ENCODE measurements around the gene PTPN9. TPM values are rescaled to one million over a fixed set of nuclear protein-coding genes. Genes with fewer than 3 reads are reported as not detected.
"Not testable (repeated sequence)": the region's sequence is repeated elsewhere in the genome, so short reads cannot be mapped to it uniquely, and the experiment has no call there.

PTPN9 gene
- total RNA-seq, 1 experiment from 2014 or later, result 20.8 TPM

DNA sequence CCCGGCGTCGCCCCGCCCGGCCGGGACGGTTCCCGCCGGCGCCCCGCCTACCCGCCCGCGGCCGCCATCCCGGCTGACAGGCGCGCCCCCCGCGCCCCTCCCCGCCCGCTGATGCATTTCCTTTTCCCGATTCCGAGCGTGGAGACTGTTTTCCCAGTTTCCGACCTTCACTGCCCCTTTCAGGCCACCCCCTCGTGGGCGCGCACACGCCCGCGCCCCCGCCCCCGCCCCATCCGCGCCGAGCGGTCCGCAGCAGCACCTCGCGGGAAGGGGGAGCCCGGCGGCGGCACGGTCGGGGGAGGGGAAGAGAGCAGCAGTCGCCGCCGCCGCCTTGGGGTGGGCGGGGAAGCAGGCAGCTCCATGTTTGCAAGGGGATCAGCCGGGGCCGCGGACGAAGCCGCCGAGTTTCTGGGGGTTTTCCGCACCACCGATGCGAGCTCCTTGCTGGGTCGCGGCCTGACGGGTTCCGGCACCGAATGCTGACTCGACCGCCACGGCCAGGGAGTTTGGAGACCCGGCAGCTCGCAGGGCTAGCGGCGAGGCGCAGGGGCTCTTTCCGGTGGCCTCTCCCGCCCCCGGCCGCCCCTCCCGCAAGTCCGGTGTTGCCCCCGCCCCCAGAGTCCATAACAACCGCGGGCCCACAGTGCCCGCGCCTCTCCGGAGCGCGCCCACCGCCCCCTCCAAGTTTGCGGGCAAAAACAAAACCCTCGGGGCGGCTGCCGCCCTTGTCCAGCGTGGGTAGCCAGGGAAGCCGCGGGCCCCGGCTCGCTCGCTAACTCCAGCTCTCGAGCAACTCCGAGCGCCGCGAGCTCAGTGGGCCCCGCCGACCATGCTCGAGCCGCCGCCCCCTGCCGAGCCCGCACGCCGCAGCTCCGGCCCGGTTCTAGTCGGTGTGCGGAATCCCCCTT, 124.4 kb downstream of the PTPN9 start:
- no peak for DNase-seq (ENCODE audit: low read depth)

DNA sequence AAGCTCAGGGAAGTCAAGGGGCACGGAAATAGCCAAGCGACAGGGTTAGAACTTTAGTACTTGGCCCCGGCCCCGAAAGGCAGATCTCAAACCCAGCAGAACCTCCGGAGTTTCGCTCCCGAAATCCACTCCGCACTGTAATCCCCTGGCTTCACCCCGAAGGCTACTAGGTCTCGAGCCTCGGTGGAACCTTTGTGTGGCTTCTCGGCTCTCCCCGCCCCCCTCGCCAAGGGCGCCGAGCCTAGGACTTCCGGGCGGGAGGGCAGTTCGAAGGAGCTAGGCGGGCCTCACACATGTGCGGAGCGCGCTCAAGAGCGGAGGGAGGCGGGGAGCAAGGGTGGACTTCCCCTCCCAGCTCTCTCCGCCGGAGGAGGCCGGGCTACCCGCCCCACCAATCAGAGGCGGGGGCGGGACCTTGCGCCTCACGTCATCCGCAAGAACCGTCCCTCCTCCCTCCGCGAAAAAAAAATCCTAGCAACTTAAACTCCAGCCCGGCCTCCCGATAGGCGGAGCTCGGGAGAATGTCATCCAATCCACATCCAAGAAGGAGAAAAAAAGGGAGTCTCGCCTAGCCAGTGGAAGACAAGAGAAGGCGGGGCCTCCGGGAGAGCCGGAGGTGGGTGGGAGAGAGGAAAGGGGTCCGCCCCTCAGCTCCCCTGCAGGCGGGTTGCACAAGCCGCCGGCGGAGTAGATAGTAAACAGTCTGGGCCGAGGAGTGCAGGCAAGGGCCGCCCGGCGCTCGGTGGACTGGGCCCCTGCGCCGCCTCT, 125.2 kb downstream of the PTPN9 start:
- peak; percentile 99 for DNase-seq (ENCODE audit: low read depth)

DNA sequence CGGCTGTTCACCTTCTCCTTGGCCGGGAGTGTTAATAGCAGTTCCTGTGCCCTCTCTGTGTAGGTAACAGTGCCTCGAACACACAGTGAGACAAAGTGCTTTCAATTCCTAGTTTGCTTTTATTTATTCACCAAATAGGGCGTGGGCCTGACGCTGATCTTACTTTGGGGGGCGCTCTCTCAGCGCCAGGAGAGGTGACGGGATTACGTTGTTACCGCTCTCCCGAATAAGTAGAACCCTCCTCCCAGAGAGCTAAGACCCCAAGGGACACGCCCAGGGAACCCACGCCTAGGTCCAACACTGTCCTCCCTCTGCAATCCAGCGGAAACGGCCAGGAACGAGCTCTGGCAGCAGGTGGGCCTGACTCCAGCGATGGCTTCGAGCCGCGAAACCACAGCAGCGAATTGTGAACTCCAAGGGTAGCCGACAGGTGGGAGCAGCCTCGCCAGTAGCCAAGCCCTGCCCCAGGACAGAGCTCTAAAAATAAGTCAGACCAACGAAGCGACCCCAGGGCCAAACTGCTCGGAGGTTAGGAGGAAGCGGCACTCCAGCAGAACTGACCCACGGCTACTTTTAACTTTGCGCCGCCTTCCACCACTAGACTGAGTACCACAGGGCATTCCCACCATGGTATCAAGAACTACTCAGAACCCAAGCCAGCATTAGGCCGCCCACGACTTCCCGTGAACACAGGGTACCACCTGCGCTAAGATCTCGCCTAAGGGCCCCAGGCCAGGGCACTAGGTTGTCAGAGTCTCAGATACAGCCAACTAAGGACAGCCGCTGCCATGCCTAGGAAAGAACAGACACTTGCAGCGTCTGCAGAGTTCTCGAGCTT, 126.0 kb downstream of the PTPN9 start:
- peak; percentile 64 for DNase-seq (ENCODE audit: low read depth)

DNA sequence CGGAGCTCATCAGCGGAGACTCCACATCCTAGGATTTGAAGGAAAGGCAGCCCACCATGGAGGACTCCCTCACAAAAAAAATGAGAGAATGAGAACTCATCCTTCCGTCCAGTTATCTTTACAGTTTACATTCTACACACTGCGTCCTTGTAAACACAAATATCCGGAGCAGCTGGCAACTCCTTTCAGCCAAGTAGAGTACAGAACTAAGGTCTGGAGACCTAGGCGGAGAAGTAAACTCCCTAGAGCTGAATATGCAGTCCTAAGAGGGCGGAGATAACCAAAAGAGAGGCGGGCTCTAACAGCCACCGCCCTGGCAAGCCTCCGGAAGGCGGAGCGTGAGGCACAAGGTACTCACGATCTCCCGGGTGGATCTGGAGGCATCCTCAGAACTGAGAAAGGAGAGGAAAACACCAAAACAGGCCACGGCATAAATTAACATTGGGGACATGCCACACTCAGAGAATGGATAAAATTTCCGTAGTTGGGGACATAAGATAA, 126.7 kb downstream of the PTPN9 start:
- DNase-seq (ENCODE audit: low read depth), result peak; percentile 84

DNA sequence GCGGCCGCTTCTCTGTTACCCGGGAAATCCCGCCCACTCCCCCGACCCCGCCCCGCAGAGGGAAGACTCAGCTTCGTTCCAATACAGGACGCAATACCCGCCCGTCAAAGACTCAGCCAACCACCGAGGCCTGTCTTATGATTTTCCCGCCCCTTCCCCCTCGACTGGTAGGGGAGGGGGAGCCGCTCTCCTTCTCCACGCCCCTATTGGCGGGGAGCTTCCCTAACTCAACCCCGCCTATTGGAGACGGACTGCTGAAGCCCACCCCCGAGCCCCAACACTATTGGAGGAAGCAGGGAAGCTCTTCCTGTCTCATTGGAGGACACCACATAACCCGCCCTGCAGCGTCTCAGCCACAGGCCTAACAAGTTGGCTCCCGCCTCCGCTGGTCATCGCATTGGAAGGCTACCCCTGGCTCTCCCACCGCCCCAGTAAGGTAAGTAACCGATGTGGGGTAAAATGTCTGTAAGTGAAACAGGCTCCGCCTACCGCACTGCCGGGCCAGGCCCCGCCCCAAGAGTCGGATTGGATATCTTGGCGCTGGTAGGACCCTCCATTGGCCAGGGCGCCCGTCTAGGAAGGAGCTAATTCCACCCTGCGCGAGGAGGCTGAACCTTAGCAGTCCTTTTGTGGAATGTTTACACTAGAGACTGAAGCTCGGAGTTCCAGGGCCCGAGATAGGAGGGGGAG, 127.3 kb downstream of the PTPN9 start, which contains the start of gene SIN3A:
SIN3A (minus strand) TSS at position 17 of the 690 bp plus-strand sequence. CDS start 21,315 bp downstream, outside the sequence.
- peak; percentile 99 for DNase-seq (ENCODE audit: low read depth)

DNA sequence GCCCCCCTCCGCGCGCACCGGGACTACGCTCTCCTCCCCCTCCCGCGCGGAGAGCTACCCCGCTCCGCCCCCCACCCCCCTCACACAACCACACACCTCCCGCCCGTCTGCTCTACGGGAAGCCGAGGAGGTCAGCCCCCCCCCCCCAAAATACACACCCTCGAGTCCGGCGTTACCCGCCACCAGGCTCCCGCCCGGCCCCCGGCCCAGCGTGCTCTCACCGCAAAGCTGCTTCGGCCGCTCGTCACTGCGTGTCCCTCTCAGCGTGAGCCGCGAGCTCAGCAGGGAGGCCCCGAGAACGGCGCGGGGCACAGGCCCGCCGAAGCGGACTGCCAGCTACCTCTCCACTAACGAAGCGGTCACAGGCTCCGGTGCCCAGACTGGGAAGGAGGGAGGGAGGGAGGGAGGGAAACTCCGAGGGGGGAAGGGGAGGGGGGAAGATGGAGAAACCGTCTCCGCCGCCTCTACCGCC, 127.9 kb downstream of the PTPN9 start:
- no peak for DNase-seq (ENCODE audit: low read depth)

DNA sequence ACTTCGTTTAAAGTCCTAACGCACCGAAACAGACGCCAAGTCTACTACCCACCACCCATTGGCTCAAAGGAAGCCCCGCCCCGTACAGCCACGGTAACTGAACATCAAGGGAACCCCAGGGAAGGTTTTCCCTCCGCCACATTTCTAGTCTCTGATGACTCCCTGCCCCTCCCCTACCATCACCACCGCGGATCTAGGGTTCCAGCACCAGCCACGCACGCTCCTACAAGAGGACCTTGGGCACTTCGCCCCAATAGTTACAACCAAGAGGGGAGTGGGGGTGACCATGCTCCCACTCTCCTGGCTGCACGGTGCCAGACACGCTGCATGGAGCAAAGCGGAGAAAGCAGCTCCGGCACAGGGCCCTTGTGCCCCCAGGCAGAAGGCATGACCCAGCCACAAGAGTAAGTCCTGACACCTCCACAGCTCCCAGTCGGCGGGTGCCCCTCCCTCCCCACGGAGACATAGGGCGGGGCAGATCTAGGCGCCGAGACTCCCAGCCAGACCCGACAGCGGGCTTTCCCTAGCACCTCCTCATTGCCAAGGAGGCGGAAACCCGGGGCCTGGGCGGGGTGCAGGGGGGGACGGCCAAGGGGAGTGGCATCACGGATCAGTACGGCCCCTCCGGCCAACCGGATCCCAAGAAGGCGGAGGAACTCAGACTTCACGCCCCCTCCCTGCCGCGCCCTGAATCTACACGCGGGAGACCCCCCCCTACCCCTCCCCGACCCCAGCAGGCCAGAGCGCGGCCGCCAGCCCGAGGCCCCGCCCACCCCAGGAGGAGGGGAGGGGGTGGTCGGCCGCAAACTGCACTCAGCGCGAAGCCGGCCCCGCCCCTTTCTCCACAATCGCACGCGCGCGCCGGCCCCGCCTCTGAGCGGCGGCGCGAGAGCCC, 128.6 kb downstream of the PTPN9 start:
- DNase-seq (ENCODE audit: low read depth), result peak; percentile 97

DNA sequence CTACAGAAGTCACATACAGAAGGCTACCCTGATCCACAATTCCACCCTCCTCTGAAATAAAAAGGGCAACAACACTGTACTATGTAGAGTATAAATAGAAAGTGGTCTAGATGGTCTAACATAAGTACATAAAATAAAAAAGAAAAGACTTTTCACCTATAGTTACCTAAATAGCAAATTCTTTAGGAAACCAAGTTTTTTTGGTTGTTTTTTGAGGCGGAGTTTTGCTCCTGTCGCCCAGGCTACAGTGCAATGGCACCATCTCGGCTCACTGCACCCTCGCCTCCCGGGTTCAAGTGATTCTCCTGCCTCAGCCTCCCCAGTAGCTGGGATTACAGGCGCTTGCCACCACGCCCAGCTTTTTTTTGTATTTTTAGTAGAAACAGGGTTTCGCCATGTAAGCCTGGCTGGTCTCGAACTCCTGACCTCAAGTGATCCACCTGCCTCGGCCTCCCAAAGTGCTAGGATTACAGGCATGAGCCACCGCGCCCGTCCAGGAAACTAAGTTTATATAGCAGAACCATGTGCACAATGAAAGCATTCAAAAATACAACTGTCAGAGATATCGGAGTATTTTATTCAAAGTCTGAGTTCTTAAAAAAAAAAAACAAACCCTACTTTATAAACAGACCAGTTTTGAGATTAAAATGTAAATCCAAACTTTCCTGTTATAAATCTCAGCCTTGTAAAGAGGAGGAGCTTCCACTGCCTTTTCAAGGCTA, 129.4 kb downstream of the PTPN9 start:
- DNase-seq (ENCODE audit: low read depth), result no peak

DNA sequence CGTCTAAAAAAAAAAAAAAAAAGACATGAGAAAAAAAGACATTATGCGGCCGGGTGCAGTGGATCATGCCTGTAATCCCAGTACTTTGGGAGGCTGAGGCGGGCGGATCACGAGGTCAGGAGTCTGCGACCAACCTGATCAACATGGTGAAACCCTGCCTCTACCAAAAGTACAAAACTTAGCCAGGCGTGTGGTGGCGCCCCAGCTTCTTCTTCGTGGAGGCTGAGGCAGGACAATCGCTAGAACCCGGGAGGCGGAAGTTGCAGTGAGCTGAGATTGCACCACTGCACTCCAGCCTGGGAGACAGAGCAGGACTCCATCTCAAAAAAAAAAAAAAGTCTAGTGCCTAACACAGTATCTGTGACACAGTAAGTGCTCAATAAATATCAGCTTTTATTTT, 130.9 kb downstream of the PTPN9 start:
- DNase-seq (ENCODE audit: low read depth), result not testable (repeated sequence)

DNA sequence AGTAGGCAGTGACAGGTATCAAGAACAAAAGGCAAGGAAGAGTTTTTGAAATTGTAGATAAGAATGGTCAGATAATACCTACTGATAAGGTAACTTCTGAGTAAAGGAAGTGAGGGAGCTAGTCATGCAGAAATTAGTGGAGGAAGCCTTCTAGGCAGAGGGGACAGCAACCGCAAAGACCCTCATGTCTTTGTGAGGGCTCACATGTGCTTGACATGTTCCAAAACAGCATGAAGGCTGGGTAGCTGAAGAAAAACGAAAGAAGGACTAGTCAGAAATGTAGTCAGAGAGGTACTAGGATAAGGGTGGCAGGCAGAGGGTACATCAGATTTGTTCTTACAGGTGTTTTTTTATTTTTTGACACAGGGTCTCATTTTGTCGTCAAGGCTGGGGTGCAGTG, 133.0 kb downstream of the PTPN9 start:
- no peak for DNase-seq (ENCODE audit: low read depth)

DNA sequence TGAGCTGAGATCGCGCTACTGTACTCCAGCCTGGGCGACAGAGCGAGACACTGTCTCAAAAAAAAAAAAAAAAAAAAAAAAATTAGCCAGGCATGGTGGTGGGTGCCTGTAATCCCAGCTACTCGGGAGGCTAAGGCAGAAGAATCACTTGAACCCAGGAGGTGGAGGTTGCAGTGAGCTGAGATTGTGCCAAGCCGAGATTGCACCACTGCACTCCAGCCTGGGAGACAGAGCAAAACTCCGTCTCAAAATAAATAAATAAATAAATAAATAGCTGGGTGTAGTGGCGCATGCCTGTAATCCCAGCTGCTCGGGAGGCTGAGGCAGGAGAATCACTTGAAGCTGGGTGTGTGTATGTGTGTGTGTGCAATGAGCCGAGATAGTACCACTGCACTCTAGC, 133.8 kb downstream of the PTPN9 start:
- not testable (repeated sequence) for DNase-seq (ENCODE audit: low read depth)

DNA sequence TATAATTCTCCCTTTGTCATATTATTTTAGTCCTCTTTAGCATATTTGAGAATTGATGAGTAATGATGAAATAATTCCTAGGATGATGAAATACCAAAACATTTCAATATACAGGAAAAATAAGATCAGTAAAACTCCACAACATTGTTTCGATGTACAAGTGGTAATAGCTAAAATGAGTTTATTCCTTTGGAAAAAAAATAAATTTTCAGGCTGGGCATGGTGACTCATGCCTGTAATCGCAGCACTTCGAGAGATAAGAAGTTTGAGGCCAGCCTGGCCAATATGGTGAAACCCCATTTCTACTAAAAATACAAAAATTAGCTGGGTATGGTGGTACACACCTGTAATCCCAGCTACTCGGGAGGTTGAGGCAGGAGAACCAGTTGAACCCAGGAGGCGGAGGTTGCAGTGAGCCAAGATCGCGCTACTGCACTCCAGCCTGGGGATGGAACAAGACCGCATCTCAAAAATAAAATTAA, 135.1 kb downstream of the PTPN9 start:
- not testable (repeated sequence) for DNase-seq (ENCODE audit: low read depth)

DNA sequence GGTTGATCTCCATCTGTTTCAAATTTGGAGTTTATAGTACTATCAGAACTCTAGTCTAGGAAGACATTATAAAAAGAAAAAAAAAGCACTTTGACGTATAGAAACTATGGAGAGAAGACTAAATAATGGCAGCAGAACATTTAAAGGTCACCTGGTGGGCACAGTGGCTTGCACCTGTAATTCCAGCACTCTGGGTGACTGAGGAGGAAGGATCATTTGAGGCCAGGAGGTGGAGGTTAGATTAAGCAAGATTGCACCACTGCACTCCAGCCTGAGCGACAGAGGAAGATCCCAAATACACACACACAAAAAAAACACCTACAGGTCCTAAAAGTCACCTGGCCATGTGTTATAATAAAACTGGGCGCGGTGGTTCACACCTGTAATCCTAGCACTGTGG, 141.4 kb downstream of the PTPN9 start:
- no peak for DNase-seq (ENCODE audit: low read depth)

DNA sequence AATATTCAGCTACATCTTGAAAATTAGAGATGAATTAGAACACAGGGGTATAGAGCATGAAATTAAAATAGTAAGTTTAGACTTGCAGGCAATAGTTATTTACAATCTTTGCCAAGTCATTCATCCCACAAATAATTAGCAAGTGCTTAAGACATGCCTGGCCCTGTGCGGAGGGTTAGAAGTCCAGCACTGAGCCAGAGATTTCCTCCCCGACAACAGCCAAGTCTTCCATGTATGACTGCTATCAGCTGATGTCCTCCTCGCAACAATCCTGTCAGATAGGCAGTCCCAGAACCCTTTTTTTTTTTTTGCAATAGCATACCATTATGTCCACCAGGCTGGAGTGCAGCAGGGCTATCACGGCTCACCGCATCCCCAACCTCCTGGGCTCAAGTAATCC, 142.2 kb downstream of the PTPN9 start:
- DNase-seq (ENCODE audit: low read depth), result no peak

DNA sequence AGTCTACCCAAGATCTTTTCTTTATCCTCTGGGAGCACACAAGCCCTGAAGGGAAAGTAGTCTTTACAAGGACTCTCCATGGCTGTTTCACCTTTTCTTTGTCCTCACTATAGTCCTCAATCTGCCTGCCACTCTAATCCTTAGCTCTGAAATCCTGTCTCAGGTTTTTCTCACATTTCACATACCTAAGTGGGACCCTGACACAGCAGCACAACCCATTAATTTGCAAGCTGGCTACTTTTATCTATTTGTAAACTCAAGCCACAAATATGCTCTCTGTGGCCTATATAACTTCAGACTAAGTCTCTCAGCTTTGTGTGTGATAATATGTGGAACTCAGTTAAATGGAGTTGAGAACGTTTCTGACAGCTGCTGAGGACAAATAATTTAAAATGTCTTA, 147.4 kb downstream of the PTPN9 start:
- no peak for DNase-seq (ENCODE audit: low read depth)

DNA sequence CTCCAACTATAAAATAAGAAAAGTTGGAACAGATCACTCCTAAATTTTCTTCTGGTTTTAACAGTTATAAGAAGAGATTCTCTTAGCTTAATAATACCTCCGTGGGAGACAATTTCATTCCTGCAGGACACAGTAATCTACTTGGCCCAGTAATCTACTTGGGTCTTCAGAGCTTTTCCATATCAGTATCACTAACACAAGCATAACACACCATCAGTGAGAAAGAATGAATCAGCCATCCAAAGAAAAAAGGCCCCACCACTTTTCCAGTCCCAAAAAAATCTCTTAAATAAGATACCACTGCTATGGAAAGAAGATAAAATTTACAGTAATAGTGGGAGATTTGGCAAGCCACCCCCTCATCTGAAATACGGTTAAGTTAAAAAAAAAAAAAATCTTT, 147.8 kb downstream of the PTPN9 start:
- no peak for DNase-seq (ENCODE audit: low read depth)

DNA sequence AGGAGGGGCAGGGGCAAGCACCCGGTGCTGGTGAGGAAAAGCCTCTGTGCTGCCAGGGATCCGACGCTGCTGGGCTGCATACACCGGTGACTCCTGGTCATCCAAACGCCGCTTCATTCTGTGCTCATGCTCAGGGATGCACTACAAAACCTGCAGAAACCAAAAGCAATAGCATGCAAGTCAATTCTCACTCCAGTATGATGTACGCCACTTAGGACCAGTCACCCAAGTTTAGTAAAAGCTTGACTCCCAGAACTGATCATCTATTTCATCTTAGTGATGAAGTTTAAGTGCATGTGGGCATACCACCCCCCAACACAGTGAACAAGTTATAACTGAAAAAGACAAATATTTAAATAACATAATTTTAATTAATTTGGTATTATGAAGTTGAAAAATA, 148.9 kb downstream of the PTPN9 start:
- no peak for DNase-seq (ENCODE audit: low read depth)

DNA sequence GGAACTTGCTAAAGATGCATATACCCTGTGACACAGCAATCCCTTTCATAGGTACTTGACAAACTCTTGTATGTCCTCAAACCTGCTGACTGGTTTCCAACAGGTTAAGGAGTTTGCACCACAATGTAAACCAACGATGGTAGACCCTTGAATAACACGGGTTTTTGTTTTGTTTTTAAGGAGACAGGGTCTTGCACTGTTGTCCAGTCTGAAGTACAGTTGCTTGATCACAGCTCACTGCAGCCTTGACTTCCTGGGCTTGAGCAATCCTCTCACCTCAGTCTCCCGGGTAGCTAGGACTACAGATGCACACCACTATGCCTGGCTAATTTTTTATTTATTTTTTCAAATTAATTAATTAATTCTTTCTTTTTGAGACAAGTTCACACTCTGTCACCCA, 151.0 kb downstream of the PTPN9 start:
- no peak for DNase-seq (ENCODE audit: low read depth)

DNA sequence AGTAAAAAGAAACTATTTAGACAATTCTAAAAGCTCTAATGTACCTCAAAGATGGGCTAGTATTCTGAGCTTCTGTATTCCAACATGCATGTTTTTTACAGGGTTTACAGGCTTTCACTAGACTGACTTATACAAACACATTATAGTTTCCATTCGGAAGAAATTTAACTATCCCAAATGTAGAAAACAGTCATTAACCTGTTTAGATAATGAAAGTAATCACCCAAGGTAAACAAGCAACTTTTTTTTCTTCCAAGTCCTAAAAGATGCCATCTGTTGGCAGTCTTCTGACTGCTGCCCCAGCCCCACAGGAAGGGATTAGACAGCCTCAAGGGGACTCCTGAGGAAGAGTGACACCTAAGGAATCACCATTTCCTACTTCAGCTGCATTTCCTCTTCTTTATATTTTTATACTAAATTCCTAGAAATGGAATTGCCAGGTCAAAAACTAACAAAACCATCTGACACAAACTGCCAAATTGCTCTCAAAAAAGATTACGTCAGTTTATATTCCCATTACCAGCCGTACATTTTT, 153.1 kb downstream of the PTPN9 start:
- no peak for DNase-seq (ENCODE audit: low read depth)

Data from Daoy (cell line).